ENCODE measurements around the gene MXRA7.

GRCh38 chr17:76670718-76671122 lies 40.0 kb downstream of the MXRA7 start:
- TF ChIP-seq CTCF (conservative IDR thresholded peaks at IDR 0.05) (no peak), ZFX (IDR thresholded peaks at IDR 0.05) (no peak)
